Kidney capillary endothelial cell (primary cell): ENCODE data around the gene C1QTNF3.
"Not testable (repeated sequence)": the region's sequence is repeated elsewhere in the genome, so short reads cannot be mapped to it uniquely, and the experiment has no call there.

Source experiments
- DNase-seq: peaks from one replicate; pipeline ENCODE4 v3.0.0-alpha.2; 2018; ENCODE audit warnings: low spot score

Gene C1QTNF3

DNA sequence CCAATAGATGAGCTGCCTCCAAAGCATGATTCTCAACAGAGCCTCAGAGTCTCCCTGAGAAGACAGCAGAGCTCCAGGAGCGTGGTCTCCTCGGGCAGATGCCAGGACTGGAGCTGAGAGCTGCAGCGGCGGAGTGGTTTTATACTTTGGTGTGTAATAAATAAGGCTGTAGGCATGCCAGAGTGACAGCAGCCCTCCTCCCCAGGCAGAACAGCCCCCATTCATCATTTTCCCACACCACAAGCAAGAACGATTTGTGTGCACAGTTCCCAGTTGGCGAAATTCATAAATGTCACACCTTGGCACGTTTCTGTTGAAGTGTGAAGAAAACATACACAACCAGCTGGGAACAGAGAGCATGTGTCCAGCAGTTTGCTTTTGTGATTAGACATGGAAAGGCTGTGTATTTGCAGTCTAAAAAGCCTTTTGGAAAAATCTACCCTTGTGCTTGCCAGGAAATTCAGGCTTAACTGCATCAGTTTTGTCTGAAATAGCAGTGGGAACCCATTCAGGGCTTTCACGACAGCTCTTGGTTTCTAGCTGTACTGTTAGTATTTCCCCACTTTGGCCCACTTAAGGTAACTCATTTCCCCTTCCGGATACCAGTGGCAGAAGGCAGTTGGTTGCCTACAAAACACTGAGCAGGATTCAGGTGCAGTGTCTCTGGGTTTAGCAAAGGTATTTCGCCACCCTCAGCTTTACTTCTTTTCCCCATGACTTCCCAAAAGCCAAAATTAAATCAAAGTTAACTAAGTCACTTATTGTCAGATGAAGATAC lies at the start of gene C1QTNF3:
TSS of gene C1QTNF3 (minus strand) at position 115 of the 778 bp plus-strand sequence. CDS start at position 27, 88 bp downstream.
- no peak for DNase-seq

GRCh38 chr5:34091039-34091438 lies 48.0 kb upstream of the C1QTNF3 start:
- DNase-seq: not testable (repeated sequence)

DNA sequence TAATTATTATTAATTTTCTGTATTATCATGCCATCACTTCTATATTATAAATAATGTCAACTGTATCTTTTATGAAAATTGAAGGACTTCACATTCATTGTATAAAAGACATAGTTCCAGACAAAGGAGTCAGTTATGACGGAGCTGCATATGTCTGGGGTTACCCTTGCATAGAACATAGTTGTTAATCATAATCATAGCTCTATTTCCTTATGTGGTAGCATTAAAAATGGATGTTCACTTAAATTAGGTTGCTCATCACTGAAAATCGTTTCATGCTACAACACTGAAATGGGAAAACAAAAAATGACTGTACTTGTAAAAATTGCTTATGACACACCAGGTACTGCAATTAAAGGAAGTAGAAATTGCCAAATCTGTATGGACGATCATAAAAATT lies 46.8 kb upstream of the C1QTNF3 start:
- DNase-seq: not testable (repeated sequence)

DNA sequence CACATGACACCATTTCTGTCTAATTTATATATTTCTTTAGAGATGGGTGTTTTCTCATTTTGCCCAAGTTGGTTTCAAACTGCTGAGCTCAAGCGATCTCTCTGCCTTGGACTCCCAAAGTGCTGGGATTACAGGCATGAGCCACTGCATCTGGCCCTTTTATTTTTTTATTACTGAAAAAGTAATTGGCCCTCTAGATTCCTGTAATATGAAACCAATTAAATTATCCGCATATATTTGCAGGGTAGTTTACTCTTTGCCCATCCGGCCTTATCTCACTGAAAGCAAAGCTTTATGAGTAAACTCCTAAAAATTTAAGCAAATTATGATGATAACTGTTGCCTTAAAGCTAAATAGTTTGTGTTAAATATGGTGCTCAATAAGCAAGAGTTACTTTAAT lies 44.7 kb upstream of the C1QTNF3 start:
- DNase-seq: not testable (repeated sequence)

DNA sequence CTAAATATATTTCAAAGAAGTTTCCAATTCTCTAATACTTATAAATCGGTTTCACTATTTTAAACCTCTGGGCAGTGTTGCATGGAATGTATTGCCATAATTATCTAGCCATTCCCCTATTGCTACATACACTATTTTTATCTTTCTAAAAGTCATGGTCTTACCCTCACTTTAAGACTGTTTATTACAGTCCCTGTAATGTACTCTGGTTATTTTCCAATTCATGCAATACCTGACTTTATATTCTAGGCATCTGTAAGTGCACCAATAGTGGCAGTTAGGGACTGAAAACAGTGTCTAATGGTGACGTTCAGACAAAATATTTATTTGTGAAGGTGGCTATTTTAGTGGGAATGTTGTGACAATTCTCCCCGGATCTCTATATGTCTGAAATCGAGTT lies 40.9 kb upstream of the C1QTNF3 start:
- not testable (repeated sequence) for DNase-seq

DNA sequence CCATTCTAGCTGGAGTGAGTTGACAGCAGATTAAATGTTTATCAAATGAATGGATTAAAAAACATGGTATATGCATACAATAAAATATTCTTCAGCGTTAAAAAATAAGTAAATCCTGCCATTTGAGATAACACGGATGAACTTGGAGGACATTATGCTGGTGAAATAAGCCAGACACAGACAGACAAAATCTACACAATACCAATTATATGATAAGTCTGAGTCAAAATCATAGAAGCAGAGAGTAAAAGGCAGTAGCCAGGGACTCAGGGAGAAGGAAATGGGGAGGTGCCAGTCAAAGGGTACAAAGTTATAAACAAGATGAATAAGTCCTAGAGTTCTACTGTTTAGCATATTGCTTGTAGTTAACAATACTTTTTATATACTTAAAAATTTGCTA lies 36.5 kb upstream of the C1QTNF3 start:
- DNase-seq: not testable (repeated sequence)

- not testable (repeated sequence) for DNase-seq
These were observed 34.6 kb upstream of the C1QTNF3 start for GRCh38 chr5:34077636-34078035.

GRCh38 chr5:34076719-34077364 lies 33.8 kb upstream of the C1QTNF3 start:
- DNase-seq: not testable (repeated sequence)

DNA sequence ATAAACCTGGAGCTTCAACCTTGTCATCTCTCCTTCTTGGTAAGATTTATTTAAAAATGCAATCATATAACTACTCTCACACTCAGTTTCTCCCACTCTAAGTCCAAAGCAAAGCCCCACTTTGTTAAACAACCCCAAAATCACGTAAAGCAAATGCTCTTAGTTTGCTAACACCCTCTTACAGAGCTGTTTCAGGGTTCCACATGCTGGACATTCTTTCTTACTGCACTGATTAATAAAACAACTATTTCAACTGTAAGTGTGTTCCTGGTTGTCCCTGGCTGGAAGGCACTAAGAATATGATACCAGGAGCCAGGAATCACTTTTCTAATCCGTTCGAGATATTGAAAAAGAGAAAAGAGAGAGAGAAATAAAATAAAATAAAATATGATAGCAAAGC lies 31.5 kb upstream of the C1QTNF3 start:
- DNase-seq: not testable (repeated sequence)

GRCh38 chr5:34074071-34074470 lies 31.1 kb upstream of the C1QTNF3 start:
- DNase-seq: not testable (repeated sequence)

- DNase-seq: not testable (repeated sequence)
These were observed 27.6 kb upstream of the C1QTNF3 start for GRCh38 chr5:34070626-34071025.

DNA sequence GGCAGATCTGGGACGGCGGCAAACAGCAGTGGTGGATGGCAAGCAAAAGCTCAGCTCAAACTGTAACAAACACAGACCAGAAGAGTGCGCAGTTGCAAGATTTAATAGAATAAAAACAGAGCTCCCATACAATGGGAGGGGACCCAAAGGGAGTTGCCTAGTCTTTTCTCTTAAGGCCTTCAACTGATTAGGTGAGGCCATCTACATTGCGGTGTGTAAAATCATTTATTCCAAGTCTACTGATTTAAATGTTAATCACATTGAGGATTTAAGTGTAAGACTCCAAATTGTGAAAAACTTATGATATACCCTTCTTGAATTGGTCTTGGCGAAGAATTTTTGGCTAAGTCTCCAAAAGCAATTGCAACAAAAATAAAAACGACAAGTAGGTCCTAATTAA lies 21.6 kb upstream of the C1QTNF3 start:
- DNase-seq: no peak

GRCh38 chr5:34062419-34062818 lies 19.4 kb upstream of the C1QTNF3 start:
- DNase-seq: no peak

GRCh38 chr5:34061993-34062392 lies 19.0 kb upstream of the C1QTNF3 start:
- DNase-seq: no peak

DNA sequence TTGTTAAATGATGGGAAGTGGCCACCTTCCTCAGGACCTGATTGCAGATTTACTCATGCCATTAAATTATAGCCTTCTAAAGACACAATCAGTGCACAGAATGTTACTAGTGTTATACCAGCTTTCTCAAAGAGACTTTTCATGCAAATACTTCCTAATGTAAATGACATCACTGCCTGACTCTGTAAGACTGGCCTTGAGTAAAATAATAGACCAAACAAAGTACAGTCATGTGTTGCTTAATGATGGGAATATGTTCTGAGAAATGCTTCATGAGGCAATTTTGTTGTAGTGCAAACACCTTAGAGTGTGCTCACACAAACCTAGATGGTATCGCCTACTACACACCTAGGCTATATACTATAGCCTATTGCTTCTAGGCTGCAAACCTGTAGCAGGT lies 17.0 kb upstream of the C1QTNF3 start:
- DNase-seq: no peak

- no peak for DNase-seq
These were observed 15.5 kb upstream of the C1QTNF3 start for GRCh38 chr5:34058532-34058931.

DNA sequence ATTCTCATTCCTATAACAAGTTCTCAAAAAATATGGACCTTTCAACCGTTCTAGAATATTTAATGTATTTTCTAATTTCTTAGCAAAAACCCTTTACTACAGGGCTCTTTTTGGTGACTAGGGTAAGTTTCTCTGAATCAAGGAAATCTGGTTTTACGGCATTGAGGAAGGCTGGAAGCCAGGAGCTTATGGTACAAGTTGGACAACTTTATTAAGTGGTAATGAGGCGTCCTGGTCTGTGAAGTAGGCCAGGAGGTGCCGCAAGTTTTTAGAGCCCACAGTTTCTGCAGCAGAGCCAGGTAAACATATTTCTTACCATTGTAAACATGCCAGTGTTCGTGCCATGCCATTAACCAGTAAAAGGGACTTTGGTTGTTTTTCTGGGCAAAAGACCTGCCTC lies 14.6 kb upstream of the C1QTNF3 start:
- no peak for DNase-seq

- no peak for DNase-seq
These were observed 14.1 kb upstream of the C1QTNF3 start for GRCh38 chr5:34057118-34057517.

DNA sequence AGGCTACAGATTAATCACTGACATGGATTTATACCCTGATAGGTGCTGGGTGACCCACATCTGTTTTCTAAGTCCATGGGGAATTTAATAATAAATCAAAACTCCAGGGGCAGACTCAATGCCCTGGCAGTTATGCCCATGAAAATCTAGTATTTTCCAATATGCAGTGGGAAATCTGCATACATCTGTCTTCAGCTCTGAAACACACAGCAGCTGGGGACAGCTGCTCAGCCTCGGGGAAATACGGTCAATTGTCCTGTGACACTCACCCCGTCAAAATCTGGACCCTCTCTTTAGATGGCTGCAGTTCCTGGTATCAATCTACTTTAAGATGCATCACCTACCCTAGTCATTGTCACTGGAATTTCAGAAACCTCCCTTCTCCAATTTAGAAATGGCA lies 12.7 kb upstream of the C1QTNF3 start:
- no peak for DNase-seq

DNA sequence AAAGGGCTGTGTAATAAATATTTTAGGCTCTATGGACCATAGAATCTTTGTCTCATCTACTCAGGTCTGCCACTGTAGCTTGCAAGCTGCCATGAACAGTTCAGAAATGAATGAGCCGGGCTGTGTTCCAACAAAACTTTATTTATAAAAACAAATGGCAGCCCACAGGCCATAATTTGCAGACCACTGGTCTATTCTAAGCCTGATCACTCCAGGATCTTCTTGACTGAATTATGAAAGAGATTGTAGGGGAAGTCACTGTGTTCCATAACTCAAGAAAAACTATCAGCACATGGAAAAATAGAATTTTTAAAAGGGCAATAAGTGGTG lies 11.4 kb upstream of the C1QTNF3 start:
- DNase-seq: no peak

DNA sequence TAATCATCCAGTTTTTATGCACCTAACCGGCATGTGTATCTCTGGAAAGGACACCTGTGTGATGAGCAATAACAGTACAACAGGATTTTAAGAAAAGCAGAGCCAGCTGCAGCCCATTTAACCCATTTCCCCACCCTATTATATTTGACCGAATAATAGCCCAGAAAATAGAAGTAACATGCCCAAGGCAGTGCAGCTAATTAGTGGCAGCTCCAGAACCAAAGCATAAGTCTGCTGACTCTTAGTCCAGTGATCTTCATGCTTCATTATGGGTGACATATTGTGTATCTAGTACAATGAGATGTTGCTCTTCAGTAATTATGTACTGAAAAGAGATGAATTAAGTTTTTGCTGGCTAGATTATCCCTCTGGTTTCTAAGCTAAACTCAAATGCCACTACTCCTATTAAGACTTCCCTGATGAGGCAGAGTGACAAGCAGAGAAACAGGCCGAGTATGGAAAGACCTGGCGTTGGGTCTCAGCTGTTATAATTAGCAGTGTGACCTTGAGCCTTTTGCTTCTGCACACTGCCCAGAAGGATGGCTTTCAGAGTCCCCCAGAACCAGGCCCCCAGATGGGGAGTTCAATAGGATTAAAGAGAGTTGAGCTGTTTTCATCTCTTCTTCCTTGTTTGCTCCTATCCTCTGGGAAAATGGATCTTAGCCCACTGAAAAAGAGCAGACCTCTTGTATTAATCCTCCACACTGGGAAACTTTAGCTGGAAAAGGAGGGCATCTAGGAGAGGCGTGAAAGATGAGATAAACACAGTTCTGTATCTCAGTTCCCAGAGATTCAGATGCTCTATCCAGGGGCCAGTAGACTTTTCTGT lies 10.8 kb upstream of the C1QTNF3 start:
- DNase-seq: no peak

DNA sequence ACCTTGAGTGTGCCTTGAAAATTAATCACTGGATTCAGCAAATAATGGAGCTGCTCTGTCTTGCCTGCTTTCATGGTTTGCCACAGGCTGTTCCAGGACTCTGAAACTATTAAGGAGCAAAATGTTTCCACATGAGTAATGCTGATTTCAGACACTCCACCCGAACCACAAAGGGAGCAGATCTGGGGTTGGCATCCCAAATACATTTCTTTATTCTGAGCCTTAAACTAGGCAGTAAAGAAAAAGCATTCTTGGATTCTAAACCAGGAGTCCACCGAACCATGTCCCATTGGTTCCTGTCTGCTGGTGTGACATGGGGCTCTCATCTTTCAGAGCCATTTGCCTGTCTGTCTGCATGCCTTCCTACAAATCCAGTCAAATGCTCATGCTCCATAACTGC lies 10.1 kb upstream of the C1QTNF3 start:
- DNase-seq: no peak
